Measurements from ENCODE around the gene PRPF40A.
A peak's percentile ranks its signal among the peaks of the same experiment; 100 is the strongest.
"Not testable (repeated sequence)": the region's sequence is repeated elsewhere in the genome, so short reads cannot be mapped to it uniquely, and the experiment has no call there.

PRPF40A gene

GRCh38 chr2:152740743-152741328 lies 23.6 kb upstream of the PRPF40A start:
- WGBS, 2 experiments (ENCODE audit: insufficient coverage in 2 of 2) = no CpG with 5 or more reads among the region's 2 CpGs
- H3K27ac ChIP-seq (ENCODE audit: low read depth, low read length, severe bottlenecking) = no peak overlapping the region
- no peak overlapping the region for H3K4me3 ChIP-seq (ENCODE audit: extremely low read depth, insufficient read depth, low read length, poor library complexity, severe bottlenecking)
- H3K9me3 ChIP-seq (ENCODE audit: control insufficient read depth, low read length) = peaks cover 9% of the 10 kb centered on the region
- peaks cover 59% of the 10 kb centered on the region for H3K36me3 ChIP-seq (ENCODE audit: control insufficient read depth, insufficient read depth, low read length)
- H3K4me1 ChIP-seq (ENCODE audit: control insufficient read depth, insufficient read depth, low read length, poor library complexity, severe bottlenecking) = no peaks in the 10 kb centered on the region

- peaks cover 49% of the 10 kb centered on the region for H3K36me3 ChIP-seq (ENCODE audit: control insufficient read depth, insufficient read depth, low read length)
- 100% methylated on average over 1 of the region's 1 CpG; no CpG with 5 or more reads in 1 of the 2 experiments for WGBS, 2 experiments (ENCODE audit: insufficient coverage in 2 of 2)
- not testable (repeated sequence) for H3K4me3 ChIP-seq (ENCODE audit: extremely low read depth, insufficient read depth, low read length, poor library complexity, severe bottlenecking); H3K27ac ChIP-seq (ENCODE audit: low read depth, low read length, severe bottlenecking); H3K9me3 ChIP-seq (ENCODE audit: control insufficient read depth, low read length); H3K4me1 ChIP-seq (ENCODE audit: control insufficient read depth, insufficient read depth, low read length, poor library complexity, severe bottlenecking)
These were observed 22.4 kb upstream of the PRPF40A start for GRCh38 chr2:152739705-152740104.

- Histone ChIP-seq H3K9me3 (ENCODE audit: control insufficient read depth, low read length) (peaks cover 9% of the 10 kb centered on the region), H3K4me3 (ENCODE audit: extremely low read depth, insufficient read depth, low read length, poor library complexity, severe bottlenecking) (no peak overlapping the region), H3K36me3 (ENCODE audit: control insufficient read depth, insufficient read depth, low read length) (peaks cover 52% of the 10 kb centered on the region), H3K4me1 (ENCODE audit: control insufficient read depth, insufficient read depth, low read length, poor library complexity, severe bottlenecking) (no peaks in the 10 kb centered on the region), H3K27ac (ENCODE audit: low read depth, low read length, severe bottlenecking) (no peak overlapping the region)
- WGBS, 2 experiments (ENCODE audit: insufficient coverage in 2 of 2) = 100% methylated on average over 2 of the region's 2 CpGs
These were observed 21.2 kb upstream of the PRPF40A start for GRCh38 chr2:152738438-152738837.

- H3K4me1 ChIP-seq (ENCODE audit: control insufficient read depth, insufficient read depth, low read length, poor library complexity, severe bottlenecking); H3K27ac ChIP-seq (ENCODE audit: low read depth, low read length, severe bottlenecking); H3K4me3 ChIP-seq (ENCODE audit: extremely low read depth, insufficient read depth, low read length, poor library complexity, severe bottlenecking); H3K9me3 ChIP-seq (ENCODE audit: control insufficient read depth, low read length): not testable (repeated sequence)
- WGBS, 2 experiments (ENCODE audit: insufficient coverage in 2 of 2) = no CpG with 5 or more reads among the region's 1 CpG
- H3K36me3 ChIP-seq (ENCODE audit: control insufficient read depth, insufficient read depth, low read length) = peaks cover 51% of the 10 kb centered on the region
These were observed 20.2 kb upstream of the PRPF40A start for GRCh38 chr2:152737509-152737908.

GRCh38 chr2:152730591-152731333 lies 13.5 kb upstream of the PRPF40A start:
- H3K4me3 ChIP-seq (ENCODE audit: extremely low read depth, insufficient read depth, low read length, poor library complexity, severe bottlenecking) = no peak overlapping the region
- no peaks in the 10 kb centered on the region for H3K9me3 ChIP-seq (ENCODE audit: control insufficient read depth, low read length)
- WGBS, 2 experiments (ENCODE audit: insufficient coverage in 2 of 2) = 100% methylated on average over 1 of the region's 1 CpG
- peaks cover 14% of the 10 kb centered on the region for H3K36me3 ChIP-seq (ENCODE audit: control insufficient read depth, insufficient read depth, low read length)
- H3K4me1 ChIP-seq (ENCODE audit: control insufficient read depth, insufficient read depth, low read length, poor library complexity, severe bottlenecking) = no peaks in the 10 kb centered on the region
- no peak overlapping the region for H3K27ac ChIP-seq (ENCODE audit: low read depth, low read length, severe bottlenecking)

GRCh38 chr2:152729844-152730243 lies 12.6 kb upstream of the PRPF40A start:
- no CpG with 5 or more reads among the region's 2 CpGs for WGBS, 2 experiments (ENCODE audit: insufficient coverage in 2 of 2)
- H3K27ac ChIP-seq (ENCODE audit: low read depth, low read length, severe bottlenecking) = no peak overlapping the region
- no peaks in the 10 kb centered on the region for H3K9me3 ChIP-seq (ENCODE audit: control insufficient read depth, low read length)
- peaks cover 14% of the 10 kb centered on the region for H3K36me3 ChIP-seq (ENCODE audit: control insufficient read depth, insufficient read depth, low read length)
- H3K4me3 ChIP-seq (ENCODE audit: extremely low read depth, insufficient read depth, low read length, poor library complexity, severe bottlenecking) = no peak overlapping the region
- no peaks in the 10 kb centered on the region for H3K4me1 ChIP-seq (ENCODE audit: control insufficient read depth, insufficient read depth, low read length, poor library complexity, severe bottlenecking)

GRCh38 chr2:152723918-152724317 lies 6.7 kb upstream of the PRPF40A start:
- H3K4me1 ChIP-seq (ENCODE audit: control insufficient read depth, insufficient read depth, low read length, poor library complexity, severe bottlenecking) = peaks cover 17% of the 10 kb centered on the region
- WGBS, 2 experiments (ENCODE audit: insufficient coverage in 2 of 2) = no CpG with 5 or more reads among the region's 1 CpG

GRCh38 chr2:152722639-152723038 lies 5.4 kb upstream of the PRPF40A start:
- not testable (repeated sequence) for H3K4me3 ChIP-seq (ENCODE audit: extremely low read depth, insufficient read depth, low read length, poor library complexity, severe bottlenecking); H3K9me3 ChIP-seq (ENCODE audit: control insufficient read depth, low read length); H3K27ac ChIP-seq (ENCODE audit: low read depth, low read length, severe bottlenecking)
- 93 to 98% methylated on average over 6 of the region's 8 CpGs for WGBS, 2 experiments (ENCODE audit: insufficient coverage in 2 of 2)
- H3K4me1 ChIP-seq (ENCODE audit: control insufficient read depth, insufficient read depth, low read length, poor library complexity, severe bottlenecking) = peaks cover 17% of the 10 kb centered on the region
- peaks cover 25% of the 10 kb centered on the region for H3K36me3 ChIP-seq (ENCODE audit: control insufficient read depth, insufficient read depth, low read length)

More at GRCh38 chr2:152723918-152724317, 6.7 kb upstream of the PRPF40A start:
- peaks cover 25% of the 10 kb centered on the region for H3K36me3 ChIP-seq (ENCODE audit: control insufficient read depth, insufficient read depth, low read length)
- H3K9me3 ChIP-seq (ENCODE audit: control insufficient read depth, low read length) = no peaks in the 10 kb centered on the region
- H3K4me3 ChIP-seq (ENCODE audit: extremely low read depth, insufficient read depth, low read length, poor library complexity, severe bottlenecking) = no peak overlapping the region
- H3K27ac ChIP-seq (ENCODE audit: low read depth, low read length, severe bottlenecking) = no peak overlapping the region

- no peak overlapping the region for H3K4me3 ChIP-seq (ENCODE audit: extremely low read depth, insufficient read depth, low read length, poor library complexity, severe bottlenecking)
- H3K27ac ChIP-seq (ENCODE audit: low read depth, low read length, severe bottlenecking) = no peak overlapping the region
- no CpG with 5 or more reads among the region's 2 CpGs for WGBS, 2 experiments (ENCODE audit: insufficient coverage in 2 of 2)
- H3K4me1 ChIP-seq (ENCODE audit: control insufficient read depth, insufficient read depth, low read length, poor library complexity, severe bottlenecking) = peaks cover 17% of the 10 kb centered on the region
- H3K9me3 ChIP-seq (ENCODE audit: control insufficient read depth, low read length) = no peaks in the 10 kb centered on the region
- peaks cover 21% of the 10 kb centered on the region for H3K36me3 ChIP-seq (ENCODE audit: control insufficient read depth, insufficient read depth, low read length)
These were observed 3.5 kb upstream of the PRPF40A start for GRCh38 chr2:152720794-152721193.

GRCh38 chr2:152718909-152719645 lies 1.8 kb upstream of the PRPF40A start:
- H3K4me3 ChIP-seq (ENCODE audit: extremely low read depth, insufficient read depth, low read length, poor library complexity, severe bottlenecking) = peak overlapping the region; percentile 96
- H3K36me3 ChIP-seq (ENCODE audit: control insufficient read depth, insufficient read depth, low read length) = peaks cover 33% of the 10 kb centered on the region
- H3K4me1 ChIP-seq (ENCODE audit: control insufficient read depth, insufficient read depth, low read length, poor library complexity, severe bottlenecking) = peaks cover 22% of the 10 kb centered on the region
- WGBS, 2 experiments (ENCODE audit: insufficient coverage in 2 of 2) = 0 to 1% methylated on average over 14 to 15 of the region's 23 CpGs
- no peaks in the 10 kb centered on the region for H3K9me3 ChIP-seq (ENCODE audit: control insufficient read depth, low read length)
- H3K27ac ChIP-seq (ENCODE audit: low read depth, low read length, severe bottlenecking) = peak overlapping the region; percentile 98
